HepG2 (cell line): Measurements from ENCODE around the gene NEGR1. TPM values are rescaled to one million over a fixed set of nuclear protein-coding genes. Genes with fewer than 3 reads are reported as not detected.

Experiments used
- ATAC-seq: fragments of 200-7000 bp; cut with Tn5 transposase; 3 replicates; pipeline ENCODE4 v1.9.1; 2020; ENCODE audit warnings: mild to moderate bottlenecking, moderate library complexity
- BruUV-seq: library from RNA; stranded (reverse); fragments of 400-500 nt; replicated peaks from 2 replicates; lab custom pipeline; 2021; lab: Mats Ljungman, UMichigan
- CTCF ChIA-PET: fragments of 300-600 bp; formaldehyde crosslinking; extraction: SDS; loops from one replicate; lab custom pipeline; 2021; ENCODE audit warnings: low total read pairs, inconsistent platforms, low intra/inter-chr PET ratio; lab: Yijun Ruan, JAX
- POLR2A ChIA-PET: fragments of 350-600 bp; sonication (Branson Sonifier 250); formaldehyde crosslinking; loops from one replicate; lab custom pipeline; 2020; ENCODE audit warnings: antibody characterized with exemption, inconsistent platforms; lab: Yijun Ruan, JAX
- DNase-seq: peaks from one replicate; pipeline ENCODE4 v3.0.0-alpha.2; 2015; ENCODE audit warnings: low spot score
- FAIRE-seq: peaks from 3 replicates; lab custom pipeline; 2011; peaks lifted over from hg19 to GRCh38; lab: Jason Lieb, UNC
- H2AFZ ChIP-seq: one replicate; pipeline ENCODE4 v1.6.1; 2011; ENCODE audit warnings: low read length, inconsistent platforms
- H3K27ac ChIP-seq: fragments of 300-600 bp; 3 replicates; pipeline ENCODE4 v1.8.0; 2011; ENCODE audit warnings: mixed run types, mild to moderate bottlenecking, mixed read lengths, low read length, inconsistent platforms; ENCODE audit not compliant: insufficient read depth; ENCODE audit errors: extremely low read length
- H3K27me3 ChIP-seq, 2 experiments: fragments of 200-600 bp in 1 of 2; 2 replicates in 1 of 2; 3 replicates in 1 of 2; pipeline versions ENCODE4 v1.6.0 to v1.8.0; 2011; ENCODE audit warnings: low read length in 2 of 2, mild to moderate bottlenecking in 2 of 2, moderate library complexity in 2 of 2, inconsistent platforms in 1 of 2; ENCODE audit not compliant: insufficient read depth in 2 of 2, control insufficient read depth in 1 of 2
- H3K36me3 ChIP-seq, 2 experiments: fragments of 200-600 bp in 1 of 2; replicated peaks in 1 of 2; 2 replicates in 1 of 2; 3 replicates in 1 of 2; pipeline versions ENCODE4 v1.5.1 to v1.8.0; 2011; ENCODE audit warnings: low read length in 2 of 2, inconsistent platforms in 1 of 2; ENCODE audit not compliant: insufficient read depth in 2 of 2, control insufficient read depth in 1 of 2
- H3K4me1 ChIP-seq: 2 replicates; pipeline ENCODE4 v1.5.1; 2012; ENCODE audit warnings: low read length, inconsistent platforms; ENCODE audit not compliant: insufficient read depth
- H3K4me2 ChIP-seq: 2 replicates; pipeline ENCODE4 v1.6.0; 2011; ENCODE audit warnings: low read depth, low read length, inconsistent platforms
- H3K4me3 ChIP-seq, 3 experiments: fragments of 200-600 bp in 1 of 3; sonication (generic), shearing (Covaris generic) in 1 of 3; replicated peaks in 1 of 3; 2 replicates each; pipeline ENCODE4 v1.5.1; 2011 to 2016; ENCODE audit warnings: low read length in 3 of 3, inconsistent platforms in 2 of 3, low read depth in 2 of 3, mild to moderate bottlenecking in 2 of 3, control low read depth in 1 of 3, mixed read lengths in 1 of 3; ENCODE audit not compliant: insufficient read depth in 1 of 3
- H3K79me2 ChIP-seq: one replicate; pipeline ENCODE4 v1.6.1; 2011; ENCODE audit warnings: low read length, inconsistent platforms; ENCODE audit not compliant: insufficient read depth
- H3K9ac ChIP-seq: 2 replicates; pipeline ENCODE4 v1.6.0; 2011; ENCODE audit warnings: mild to moderate bottlenecking, low read depth, low read length, inconsistent platforms; ENCODE audit not compliant: insufficient read depth
- H3K9me3 ChIP-seq: 2 replicates; pipeline ENCODE4 v1.5.1; 2012; ENCODE audit warnings: mild to moderate bottlenecking, low read length
- H4K20me1 ChIP-seq: 2 replicates; pipeline ENCODE4 v1.6.0; 2011; ENCODE audit warnings: inconsistent platforms, mild to moderate bottlenecking, low read length, moderate library complexity; ENCODE audit not compliant: insufficient read depth
- ELK4 ChIP-seq: sonication (generic); formaldehyde crosslinking; IDR thresholded peaks from 2 replicates; pipeline ENCODE4 v1.9.0; 2021; ENCODE audit warnings: missing genetic modification reagents, borderline replicate concordance
- FOXA1 ChIP-seq, 2 experiments: fragments of 450-650 bp in 1 of 2; sonication (generic) in 1 of 2; formaldehyde crosslinking in 1 of 2; IDR thresholded peaks; 2 replicates each; pipeline versions ENCODE4 v1.4.0 to v1.6.1; 2016 to 2020; ENCODE audit warnings: missing genetic modification reagents in 1 of 2
- PBX2 ChIP-seq: IDR thresholded peaks from 2 replicates; pipeline ENCODE4 v1.6.1; 2016; ENCODE audit warnings: control low read depth
- PHF20 ChIP-seq: sonication (generic); formaldehyde crosslinking; IDR thresholded peaks from 2 replicates; pipeline ENCODE4 v1.5.0; 2020; ENCODE audit warnings: mild to moderate bottlenecking, missing genetic modification reagents
- SAFB2 ChIP-seq: sonication (generic); formaldehyde crosslinking; IDR thresholded peaks from 2 replicates; pipeline ENCODE4 v1.5.1; 2020; ENCODE audit warnings: missing genetic modification reagents, low read depth, mild to moderate bottlenecking, borderline replicate concordance
- SNRNP70 ChIP-seq: fragments of 200-400 bp; formaldehyde crosslinking; IDR thresholded peaks from 2 replicates; pipeline ENCODE4 v1.6.1; 2017; ENCODE audit warnings: mild to moderate bottlenecking, low read depth, low read length, moderate library complexity
- SP2 ChIP-seq: sonication (generic); formaldehyde crosslinking; IDR thresholded peaks from 2 replicates; pipeline ENCODE4 v1.5.1; 2020; ENCODE audit warnings: mild to moderate bottlenecking, missing genetic modification reagents
- ZNF18 ChIP-seq: sonication (generic); formaldehyde crosslinking; IDR thresholded peaks from 2 replicates; pipeline ENCODE4 v1.8.0; 2022; ENCODE audit warnings: mild to moderate bottlenecking, missing genetic modification reagents; ENCODE audit not compliant: insufficient replicate concordance
- ZNF230 ChIP-seq: sonication (generic); formaldehyde crosslinking; IDR thresholded peaks from 2 replicates; pipeline ENCODE4 v1.4.0; 2020; ENCODE audit warnings: mild to moderate bottlenecking, missing genetic modification reagents
- ZNF251 ChIP-seq: sonication (generic); formaldehyde crosslinking; IDR thresholded peaks from 2 replicates; pipeline ENCODE4 v1.9.0; 2021; ENCODE audit warnings: mild to moderate bottlenecking, missing genetic modification reagents
- ZNF367 ChIP-seq: sonication (generic); formaldehyde crosslinking; IDR thresholded peaks from 2 replicates; pipeline ENCODE4 v1.4.0; 2020; ENCODE audit warnings: missing genetic modification reagents, borderline replicate concordance
- ZNF432 ChIP-seq: sonication (generic); formaldehyde crosslinking; IDR thresholded peaks from 2 replicates; pipeline ENCODE4 v1.5.0; 2020; ENCODE audit warnings: missing genetic modification reagents, mild to moderate bottlenecking, borderline replicate concordance
- ZNF496 ChIP-seq: sonication (generic); formaldehyde crosslinking; IDR thresholded peaks from 2 replicates; pipeline ENCODE4 v1.8.1; 2023; ENCODE audit warnings: mild to moderate bottlenecking, moderate library complexity, missing genetic modification reagents; ENCODE audit not compliant: insufficient replicate concordance
- ZNF598 ChIP-seq: sonication (generic); formaldehyde crosslinking; IDR thresholded peaks from 2 replicates; pipeline ENCODE4 v1.5.1; 2020; ENCODE audit warnings: mild to moderate bottlenecking, missing genetic modification reagents, borderline replicate concordance
- ZSCAN25 ChIP-seq: sonication (generic); formaldehyde crosslinking; IDR thresholded peaks from 2 replicates; pipeline ENCODE4 v1.8.0; 2022; ENCODE audit warnings: mild to moderate bottlenecking, missing genetic modification reagents
- in situ Hi-C: cut with HindIII; loops from 2 replicates; pipeline ENCODE4 v1.10.0; 2017; ENCODE audit warnings: low pct_unique_long_range_greater_than_20kb; ENCODE audit not compliant: extremely low pct_ligation_motif_present
- intact Hi-C: fragments of 100-400 bp; cut with micrococcal nuclease; formaldehyde crosslinking; loops from one replicate; pipeline ENCODE4 v1.10.0; 2022; ENCODE audit not compliant: unreplicated experiment
- polyA plus RNA-seq, 8 experiments: library from polyadenylated mRNA; depleted of rRNA in 3 of 8; stranded (reverse) in 7 of 8; unstranded in 1 of 8; fragments of >200 nt; fragmentation: Illumina TruSeq in 4 of 8; extraction: Trizol in 4 of 8; gene quantifications; 2 replicates each; pipeline versions ENCODE4 v1.2.1 to v1.2.3, GENCODE V29; 2011 to 2016; ENCODE audit warnings: low read depth in 4 of 8, missing spikeins in 1 of 8, mixed read lengths in 1 of 8; ENCODE audit not compliant: insufficient read depth in 1 of 8
- total RNA-seq, 5 experiments: library from RNA; depleted of rRNA; stranded (reverse); fragments of >200 nt; fragmentation: Illumina TruSeq; extraction: Trizol; gene quantifications; 2 replicates each; pipeline ENCODE4 v1.2.3, GENCODE V29; 2016; ENCODE audit warnings: low read depth in 1 of 5

NEGR1 gene
- total and polyA plus RNA-seq, 2 of the 13 experiments (the other 11 are each of a cell fraction or from before 2014, with no cell fraction given), result not detected

GRCh38 chr1:71400050-71400449 is 882.3 kb downstream of the NEGR1 start:
- no peak for DNase-seq
- POLR2A ChIA-PET, result no interaction called here
- Histone ChIP-seq H4K20me1 (no peaks in the 10 kb centered on the region), H3K4me3 (no peak overlapping the region), H3K4me2 (no peak overlapping the region), H3K79me2 (no peaks in the 10 kb centered on the region), H3K4me1 (no peaks in the 10 kb centered on the region), H2AFZ (no peak overlapping the region), H3K9ac (no peak overlapping the region), H3K9me3 (peaks cover 76% of the 10 kb centered on the region), H3K27ac (no peak overlapping the region), H3K36me3 (no peaks in the 10 kb centered on the region), H3K27me3 (no peaks in the 10 kb centered on the region)
- CTCF ChIA-PET, result no interaction called here
- intact Hi-C loops, result no loop called here
- TF ChIP-seq ZNF496 (no peak), ZNF598 (CRISPR knock-in tag) (no peak), PBX2 (CRISPR knock-in tag) (no peak), ZSCAN25 (CRISPR knock-in tag) (no peak), PHF20 (CRISPR knock-in tag) (no peak), SAFB2 (no peak), ELK4 (no peak), ZNF18 (no peak), ZNF367 (CRISPR knock-in tag) (no peak), ZNF230 (CRISPR knock-in tag) (no peak), ZNF432 (no peak), SP2 (no peak), ZNF251 (no peak), SNRNP70 (no peak), FOXA1 (IDR thresholded peaks at IDR 0.05) (no peak), FOXA1 (CRISPR knock-in tag; IDR thresholded peaks at IDR 0.05) (no peak)
- BruUV-seq, result no TSS peak
- ATAC-seq, result no peak
- in situ Hi-C loops, result no loop called here
- FAIRE-seq, result no peak
